ENCODE data around the gene ANO4.

The ANO4 gene
- 0 reads per million in 3 experiments for total RNA-seq

DNA sequence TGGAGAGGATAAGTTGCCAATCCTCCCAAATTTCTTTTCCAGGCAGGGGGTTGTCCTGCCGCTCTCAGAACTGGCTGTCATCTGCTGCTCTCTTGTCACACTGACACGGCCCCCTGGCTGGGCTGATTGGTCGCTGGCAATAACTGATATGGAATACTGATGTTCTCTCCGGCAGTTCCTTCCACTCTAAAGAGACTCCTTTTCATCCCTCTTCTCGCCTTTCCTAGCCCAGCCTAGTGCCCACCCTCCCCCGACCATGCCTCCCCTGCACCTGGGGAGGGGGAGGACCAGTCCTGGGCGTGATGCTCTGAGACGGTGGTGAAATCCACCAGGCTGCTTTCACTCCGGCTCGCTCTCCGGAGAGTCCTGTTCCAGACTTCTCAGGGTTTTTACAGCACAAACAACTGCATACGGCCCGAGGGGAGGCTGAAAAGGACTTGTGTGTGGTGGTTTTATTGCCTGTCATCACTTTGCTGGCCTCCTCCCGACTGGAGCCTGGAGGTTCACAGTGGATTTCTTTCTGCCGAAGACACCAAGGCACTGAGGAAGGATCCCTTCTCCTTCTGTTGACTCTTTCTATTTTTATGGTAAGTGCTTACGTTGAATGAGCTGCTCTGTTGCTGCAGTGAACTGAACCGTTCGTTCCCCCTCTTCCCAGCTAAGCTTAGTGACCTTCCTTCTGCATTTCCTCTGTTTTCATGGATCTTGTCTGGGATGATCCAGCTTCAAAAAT is at the start of gene ANO4:
Gene ANO4 (plus strand): TSS at position 336 of the 733 bp plus-strand sequence. CDS start 107,010 bp downstream, outside the sequence.
- no peak for DNase-seq

DNA sequence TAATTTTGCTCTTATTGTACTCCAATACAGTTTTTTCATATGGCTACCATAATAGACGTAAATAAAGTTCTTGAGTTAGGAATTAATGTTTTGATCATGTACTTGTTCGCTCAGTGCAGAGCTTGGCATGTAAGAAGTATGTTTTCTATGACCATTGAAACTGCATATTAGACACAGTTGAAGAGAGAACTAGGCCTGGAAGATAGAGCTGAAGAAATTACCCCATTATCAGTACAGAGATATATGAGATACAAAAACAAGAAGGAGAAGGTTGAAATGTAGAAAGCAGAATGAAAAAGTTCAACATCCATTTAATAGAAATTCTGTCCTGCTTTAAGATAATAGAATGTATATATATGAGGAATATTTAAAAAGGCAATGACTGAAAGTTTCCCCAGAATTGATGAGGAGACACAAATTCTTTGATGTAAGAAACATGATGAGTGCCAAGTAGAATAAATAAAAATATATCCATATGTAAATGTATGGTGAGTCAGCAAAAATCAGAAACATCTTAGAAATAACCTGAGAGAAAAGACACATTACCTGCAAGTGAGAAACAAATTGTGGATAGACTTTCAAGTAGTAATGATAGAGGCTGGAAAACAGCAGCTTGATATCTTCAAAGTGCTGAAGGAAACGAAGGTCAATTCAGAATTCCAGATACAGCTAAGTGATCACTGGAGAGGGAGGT is 49.1 kb upstream of the ANO4 start:
- no peak for DNase-seq

DNA sequence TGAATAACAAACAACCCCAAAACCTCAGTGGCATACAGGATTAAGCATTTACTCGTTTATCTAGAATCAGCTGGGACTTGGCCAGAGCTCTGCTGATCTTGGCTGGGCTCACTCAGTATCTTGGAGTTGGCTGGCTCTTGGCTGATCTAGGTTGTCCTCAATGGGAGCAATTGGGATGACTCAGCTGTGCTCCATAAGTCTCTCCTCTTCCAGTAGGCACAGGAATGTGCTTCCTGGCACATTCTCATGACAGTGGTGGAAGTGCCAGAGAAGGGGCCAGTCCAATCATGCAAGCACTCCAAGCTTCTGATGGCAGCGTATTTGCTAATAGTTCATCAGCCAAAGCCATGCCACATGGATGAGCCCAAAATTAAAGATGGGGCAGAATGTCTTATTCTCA is 41.7 kb upstream of the ANO4 start:
- DNase-seq = no peak

DNA sequence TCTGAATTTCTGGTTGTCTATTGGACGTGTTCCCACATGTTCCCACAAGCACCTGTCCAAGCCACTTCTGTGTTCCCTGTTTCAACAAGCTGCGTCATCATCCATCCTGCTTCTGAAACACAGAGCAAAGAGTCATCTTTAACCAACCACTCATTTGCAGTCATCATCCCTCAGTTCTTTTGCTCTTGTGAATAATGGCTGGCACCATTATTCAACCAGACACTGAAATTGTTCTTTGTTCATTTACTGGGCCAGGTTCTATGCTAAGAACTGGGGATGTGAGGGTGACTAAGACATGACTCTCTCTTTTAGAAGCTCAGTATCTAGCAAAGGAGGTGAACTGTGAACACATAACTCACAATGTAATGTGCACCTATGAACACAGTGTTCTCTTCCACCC is 40.7 kb upstream of the ANO4 start:
- no peak for DNase-seq

DNA sequence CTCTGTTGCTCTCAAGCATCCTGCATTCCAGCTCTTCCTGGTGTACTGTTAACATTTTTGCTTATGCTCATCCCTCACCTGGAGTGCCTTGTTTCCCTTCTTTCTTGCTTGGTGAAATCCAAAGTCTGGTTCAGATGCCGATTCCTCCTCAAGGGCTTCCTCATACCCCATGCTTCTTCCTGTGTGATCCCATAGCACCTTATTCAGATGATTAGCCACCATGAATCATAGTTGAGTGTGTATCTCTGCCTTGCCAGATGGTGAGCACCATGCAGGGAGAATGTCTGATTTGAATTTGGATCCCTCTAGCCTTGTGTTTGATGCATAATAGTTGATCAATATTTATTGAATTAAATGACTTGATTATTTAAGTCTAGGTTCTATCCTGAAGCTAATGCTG is 39.4 kb upstream of the ANO4 start:
- DNase-seq = no peak

DNA sequence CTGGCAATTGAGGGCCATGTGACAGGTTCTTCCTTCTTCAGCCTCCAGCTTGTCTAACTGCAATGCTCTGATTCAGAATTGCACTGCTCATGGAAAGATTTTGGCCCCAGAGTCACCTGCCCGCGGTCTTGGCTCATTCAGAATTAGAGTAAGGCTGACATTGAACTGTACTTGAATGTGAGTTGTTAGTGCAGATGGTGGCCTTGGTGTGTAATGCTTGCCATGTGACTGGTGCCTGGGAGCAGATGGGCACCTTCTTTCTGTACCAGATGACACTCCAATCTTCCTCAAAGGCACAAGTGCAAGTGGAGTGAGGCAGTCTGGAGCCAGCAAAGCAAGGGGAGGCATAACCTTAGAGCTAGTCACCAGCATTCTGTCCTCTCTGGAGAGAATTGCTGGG is 36.5 kb upstream of the ANO4 start:
- DNase-seq = no peak

DNA sequence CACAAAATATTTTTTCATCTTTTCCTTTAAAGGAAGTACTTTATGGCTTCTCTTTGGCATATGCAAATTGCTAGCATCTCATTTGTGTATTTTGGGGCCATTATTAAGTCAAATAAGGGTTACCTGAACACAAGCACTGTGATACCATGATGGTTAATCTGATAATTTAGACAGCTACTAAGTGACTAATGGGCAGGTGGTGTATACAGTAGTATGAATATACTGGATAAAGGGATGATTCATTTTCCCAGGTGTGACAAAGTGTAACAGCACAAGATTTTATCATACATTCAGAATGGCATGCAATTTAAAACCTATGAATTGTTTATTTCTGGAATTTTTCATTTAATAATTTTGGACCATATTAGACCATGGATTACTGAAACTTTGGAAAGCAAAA is 27.2 kb upstream of the ANO4 start:
- no peak for DNase-seq

DNA sequence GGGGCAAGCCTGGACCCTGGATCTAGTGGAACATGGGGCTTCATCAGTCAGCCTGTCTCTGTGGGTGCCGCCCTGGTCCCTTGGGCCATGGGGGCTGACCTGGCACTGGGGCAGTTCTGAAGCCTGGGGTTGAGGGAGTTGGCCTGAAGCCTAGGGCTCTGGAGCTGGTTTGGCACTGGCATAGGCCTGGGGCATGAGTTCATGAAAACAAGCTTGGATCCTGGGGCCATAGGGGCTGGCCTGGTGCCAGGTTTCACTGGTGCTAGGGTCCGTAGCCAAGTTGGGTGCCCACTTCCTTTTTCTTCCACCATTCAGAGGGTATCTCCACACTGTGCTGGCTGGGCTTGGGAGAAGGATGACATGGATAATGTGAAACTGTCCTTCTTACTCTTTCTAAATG is 26.6 kb upstream of the ANO4 start:
- no peak for DNase-seq

DNA sequence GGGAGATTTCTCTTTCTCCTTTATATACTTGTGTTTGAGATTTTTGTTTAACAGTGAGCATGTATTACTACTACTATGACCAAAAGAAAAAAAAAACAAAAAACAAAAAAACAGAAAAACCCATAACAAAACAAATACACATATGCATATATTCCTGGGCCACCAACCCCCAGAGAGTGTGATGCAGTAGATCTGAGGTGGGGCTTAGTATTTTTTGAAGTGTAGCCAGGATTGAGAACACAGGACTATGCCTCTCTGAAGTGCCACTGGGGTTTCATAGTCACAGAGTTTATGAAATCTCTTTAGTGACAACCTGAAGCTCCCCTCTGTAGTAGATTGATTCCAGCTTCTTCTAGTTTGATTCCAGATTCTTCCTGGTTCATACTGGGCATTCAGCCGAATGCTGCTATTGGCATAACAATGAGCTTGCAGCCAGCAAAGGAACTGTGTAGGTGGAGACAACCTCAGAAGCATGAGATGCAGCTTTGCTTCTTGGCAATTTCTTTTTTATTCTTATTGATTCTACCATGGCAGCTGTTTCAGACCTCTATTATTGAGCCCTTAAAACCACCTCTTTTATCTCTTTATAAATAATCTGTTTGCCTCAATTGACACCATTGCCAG is 15.5 kb upstream of the ANO4 start:
- DNase-seq = no peak

DNA sequence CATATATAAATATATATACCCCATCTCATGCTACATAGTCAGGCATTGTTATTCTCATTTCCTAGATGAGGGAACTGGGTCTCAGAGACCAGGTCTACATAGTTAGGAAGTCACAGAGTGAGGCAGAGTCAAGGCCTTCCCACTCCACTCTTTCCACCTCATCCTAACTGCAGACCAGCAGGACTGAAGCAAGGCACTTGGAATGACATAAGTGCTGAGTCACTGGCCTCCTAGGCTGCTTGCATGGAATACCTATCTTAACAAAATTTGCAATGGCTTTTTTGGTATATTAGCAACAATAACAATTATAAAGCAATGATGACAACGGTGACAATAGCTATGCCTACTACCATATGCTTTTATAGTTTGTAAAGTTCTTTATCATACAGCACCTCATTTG is 5.4 kb upstream of the ANO4 start:
- DNase-seq = no peak

DNA sequence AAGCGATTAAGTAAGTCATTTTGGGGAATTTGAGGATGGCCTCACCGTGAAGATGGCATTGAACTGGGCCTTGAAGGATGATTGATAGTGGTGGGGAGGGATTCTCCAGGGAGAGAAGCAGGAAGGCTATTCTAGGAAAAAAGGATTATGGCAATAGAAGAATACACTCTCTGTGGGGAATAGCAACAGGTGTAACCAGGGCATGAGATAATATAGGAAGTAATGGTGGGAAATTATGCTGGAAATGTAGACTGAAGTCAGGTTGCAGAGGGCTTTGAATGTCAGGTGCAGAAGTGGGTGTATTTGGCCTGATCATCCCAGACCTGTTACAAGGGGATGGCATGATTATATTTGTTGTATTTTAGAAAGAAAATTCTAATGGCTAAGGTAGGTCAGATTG is 4.6 kb upstream of the ANO4 start:
- no peak for DNase-seq

DNA sequence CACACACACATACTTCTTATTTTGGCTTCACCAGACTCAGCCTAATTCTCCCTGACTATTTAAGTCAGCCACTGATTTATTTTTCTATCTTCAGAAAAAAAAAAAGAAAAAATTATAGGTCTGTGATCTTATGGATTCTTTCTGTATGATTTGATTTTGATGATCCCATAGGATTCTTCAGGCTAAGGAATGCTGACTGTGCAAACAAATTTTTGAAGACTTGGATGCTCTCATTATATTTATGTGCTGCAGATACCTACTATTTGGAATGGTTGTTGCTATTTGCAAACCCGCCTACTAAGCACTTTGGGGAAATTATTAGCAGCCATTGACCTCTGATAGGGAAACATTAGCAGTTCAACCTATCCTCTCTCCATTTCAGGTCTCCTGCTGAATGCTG is 4.0 kb upstream of the ANO4 start:
- DNase-seq = no peak

DNA sequence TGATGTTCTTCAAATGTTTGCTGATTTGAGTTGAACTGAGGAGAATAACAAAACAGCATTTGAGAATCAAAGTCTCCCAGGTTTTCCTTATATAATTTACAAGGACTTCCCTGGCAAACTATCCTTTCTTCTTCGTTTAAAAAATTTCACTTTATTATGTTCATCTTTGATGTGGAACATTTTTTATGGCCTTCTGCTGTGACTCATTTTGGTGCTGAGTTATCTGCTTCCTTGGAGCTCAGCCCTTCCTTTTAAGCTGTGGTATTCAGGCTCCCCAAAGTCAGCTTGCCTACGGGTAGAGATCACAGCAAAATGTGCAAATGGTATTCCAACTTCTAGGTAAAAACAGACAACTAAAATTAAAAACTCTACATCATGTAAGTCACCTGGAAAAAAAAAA is 1.4 kb upstream of the ANO4 start:
- no peak for DNase-seq

DNA sequence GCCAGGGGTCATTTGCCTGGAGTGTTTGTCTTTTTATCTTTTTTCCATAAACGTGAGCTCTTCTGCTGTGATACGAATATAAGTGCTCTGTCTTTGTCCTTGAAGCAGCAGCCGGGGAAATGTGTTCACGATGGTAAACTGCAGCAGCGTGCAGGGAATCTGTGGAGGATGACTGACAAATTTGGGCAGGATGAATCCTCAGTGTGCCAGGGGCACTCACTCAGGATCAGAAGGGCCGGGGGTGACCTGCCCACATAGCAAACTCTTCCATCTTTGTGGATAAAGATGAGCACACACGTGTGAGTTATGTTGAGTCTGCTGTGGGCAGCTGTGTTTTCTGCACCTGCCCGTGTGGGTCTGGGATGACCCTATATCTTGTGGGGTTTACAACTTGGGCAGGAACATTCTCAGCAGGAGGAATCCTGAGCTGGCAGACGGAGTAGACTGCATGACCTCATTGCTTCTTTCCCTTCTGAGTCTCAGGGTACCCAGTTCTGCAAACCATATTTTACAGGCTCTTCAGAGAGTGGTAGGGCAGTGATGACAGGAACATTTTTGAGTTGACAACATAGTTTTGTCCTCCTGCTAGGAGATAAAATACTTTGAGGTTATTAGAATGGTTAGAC is 711 bp downstream of the ANO4 start:
- DNase-seq = no peak

DNA sequence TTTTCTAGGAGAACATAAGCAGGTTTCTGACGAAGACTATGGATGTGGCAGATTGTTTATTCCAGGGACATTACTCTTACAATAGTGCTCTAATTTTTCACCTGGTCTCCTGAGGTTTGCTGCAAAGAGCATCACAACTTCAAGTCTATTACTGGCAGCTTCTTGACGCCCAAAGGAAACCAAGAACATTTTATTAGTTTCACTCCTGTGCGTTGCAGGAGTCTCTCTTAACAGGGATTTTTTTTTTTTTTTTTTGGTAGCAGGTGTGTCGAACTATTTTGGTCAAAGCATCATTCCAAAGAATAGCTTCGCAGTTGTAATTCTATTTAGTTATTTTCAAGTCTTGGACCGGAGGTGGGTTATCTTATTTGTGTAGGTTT is 1.2 kb downstream of the ANO4 start:
- DNase-seq = no peak

DNA sequence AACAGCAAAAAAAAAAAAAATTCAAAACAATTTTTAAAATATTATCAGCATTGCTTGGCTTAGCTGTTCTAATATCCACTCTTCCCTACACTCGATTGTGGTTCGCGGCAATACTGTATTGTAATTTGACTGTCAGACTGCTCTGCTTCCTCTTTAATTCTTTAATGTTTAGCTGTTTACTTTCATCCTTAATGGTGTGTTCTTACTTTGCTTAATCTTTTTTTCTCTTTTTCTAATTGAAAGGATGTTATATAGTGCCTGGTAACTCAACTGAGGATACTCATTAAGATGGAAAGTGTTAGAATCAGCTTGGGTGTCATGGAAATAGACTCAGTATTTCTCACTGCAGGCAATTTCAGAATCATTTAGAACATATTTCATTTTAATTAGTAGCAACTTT is 2.0 kb downstream of the ANO4 start:
- DNase-seq = no peak

DNA sequence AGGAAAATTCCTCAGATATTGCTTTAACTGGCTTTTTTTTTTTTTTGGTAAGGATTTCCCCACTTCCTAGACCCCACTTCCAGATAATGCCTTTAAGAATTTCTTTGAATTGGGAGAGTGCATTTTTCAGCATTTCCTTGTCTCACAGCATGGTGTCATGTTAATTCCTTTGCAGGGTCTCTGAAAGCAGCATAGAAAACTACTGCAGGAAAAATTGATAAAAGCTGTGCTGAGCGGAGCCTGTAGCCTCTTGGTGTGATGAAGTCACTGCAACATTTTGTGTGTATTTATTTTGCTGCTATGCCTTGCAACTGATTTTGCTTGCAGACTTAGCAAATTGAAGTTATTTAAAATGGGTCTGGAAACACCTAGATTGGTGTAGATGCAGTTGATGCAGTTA is 2.7 kb downstream of the ANO4 start:
- no peak for DNase-seq

DNA sequence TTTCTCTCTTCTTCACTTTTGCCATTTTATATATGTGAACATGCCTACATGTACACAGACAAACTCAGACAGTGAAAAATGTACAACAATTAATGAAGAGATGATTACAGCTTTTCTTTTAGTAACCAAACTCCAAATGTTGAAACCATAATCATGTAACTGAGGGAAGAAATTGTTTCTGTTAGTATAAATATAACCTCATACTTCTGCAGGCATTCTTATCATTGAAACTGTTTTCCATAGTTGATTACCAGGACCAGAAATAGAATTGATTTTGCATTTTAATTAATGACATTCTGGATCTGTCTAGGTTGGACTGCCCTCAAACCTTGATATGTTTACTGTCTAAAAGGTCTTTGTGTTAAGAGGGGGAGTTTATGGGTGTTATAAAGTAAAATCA is 3.2 kb downstream of the ANO4 start:
- no peak for DNase-seq

DNA sequence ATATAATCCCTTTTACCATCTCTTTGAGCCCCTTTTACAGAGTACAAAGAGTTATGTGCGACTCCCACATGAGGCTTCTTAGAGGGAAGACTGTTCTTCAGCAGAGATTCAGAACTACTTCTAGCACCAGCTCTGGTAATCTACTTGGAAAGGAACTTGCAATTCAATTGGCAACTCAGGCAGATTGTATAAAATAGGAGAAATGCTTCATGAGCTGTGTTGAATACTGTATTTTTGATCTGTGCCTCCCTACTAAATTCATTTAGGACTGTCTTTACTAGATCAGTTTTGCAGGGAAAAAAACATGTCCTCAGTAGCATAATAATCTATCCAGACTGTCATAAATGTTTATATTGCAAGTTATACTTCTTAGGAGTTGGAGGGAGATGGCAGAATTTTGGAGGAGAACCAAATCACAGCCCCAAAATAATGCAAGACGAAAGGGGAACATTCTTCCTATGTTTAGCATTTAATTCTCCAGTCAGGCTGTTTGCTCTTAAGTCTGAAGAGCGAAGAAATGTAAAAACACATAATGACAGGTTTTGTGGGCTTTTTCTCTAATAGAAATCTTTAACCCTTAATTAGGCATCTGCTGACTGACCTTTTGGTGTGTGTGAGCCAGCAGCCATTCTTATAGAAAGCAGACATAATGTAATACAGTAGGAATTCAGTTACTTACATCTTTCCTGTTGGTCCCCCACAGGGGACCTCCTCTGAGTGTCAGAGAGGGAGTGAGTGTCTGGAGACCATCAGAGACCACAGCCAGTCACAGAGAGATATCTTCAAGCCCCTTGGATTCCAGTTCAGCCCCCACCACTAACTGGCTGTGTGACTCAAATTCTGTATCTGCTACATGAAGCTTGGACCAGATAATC is 3.9 kb downstream of the ANO4 start:
- DNase-seq = no peak

DNA sequence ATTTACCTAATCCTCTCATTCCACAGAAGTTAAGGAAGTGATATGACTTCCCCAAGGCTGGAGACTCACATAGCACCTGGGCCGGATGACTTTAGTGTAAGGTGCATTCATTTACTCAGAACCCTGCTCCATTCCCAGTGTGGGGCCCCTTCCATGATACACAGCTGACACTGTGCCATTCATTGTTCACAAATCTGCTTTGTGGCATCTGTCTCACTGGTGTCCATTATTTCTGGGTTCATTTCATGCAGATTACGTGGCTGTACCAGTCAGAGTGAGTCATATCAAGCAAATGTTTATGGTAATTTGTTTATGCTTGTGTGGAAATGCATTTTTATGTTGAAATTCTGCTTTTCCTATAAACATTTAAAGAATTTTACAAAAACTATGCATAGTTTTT is 5.2 kb downstream of the ANO4 start:
- DNase-seq = no peak

DNA sequence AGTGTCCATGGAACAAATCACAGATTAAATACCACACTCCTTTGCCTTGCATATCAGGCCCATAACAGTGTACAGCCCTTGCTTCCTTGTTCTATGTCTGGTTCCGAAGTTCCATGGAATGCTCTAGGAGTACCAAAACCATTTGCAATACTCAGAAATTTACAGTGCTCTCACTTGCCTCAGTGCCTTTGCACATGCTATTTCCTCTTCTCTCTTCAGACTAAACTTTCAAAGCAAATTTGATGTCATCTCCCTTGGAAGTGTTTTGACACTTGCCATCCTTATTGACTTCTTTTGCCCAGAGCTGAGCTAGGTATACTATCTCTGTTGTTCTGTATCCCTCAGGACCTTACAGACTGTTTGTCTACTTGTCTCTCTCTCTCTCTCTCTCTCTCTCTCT is 6.1 kb downstream of the ANO4 start:
- DNase-seq = no peak

DNA sequence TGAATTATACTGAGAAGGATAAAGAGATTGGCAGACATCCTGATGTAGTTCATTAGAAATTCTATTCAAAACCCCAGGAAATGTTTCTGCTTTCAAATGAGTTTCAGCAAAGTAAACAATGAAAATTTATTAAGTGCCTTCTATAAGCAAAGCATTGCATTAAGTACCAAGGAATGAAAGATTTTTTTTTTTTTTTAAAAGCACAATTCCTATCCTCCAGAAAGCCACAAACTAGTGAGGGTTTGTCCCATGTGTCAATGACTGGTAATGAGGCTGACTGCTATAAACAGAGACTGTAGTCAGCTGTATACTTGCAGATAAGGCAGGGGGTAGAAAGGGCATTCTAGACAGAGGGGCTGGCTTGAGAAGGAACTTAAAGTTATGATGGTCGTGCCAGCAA is 6.7 kb downstream of the ANO4 start:
- no peak for DNase-seq

DNA sequence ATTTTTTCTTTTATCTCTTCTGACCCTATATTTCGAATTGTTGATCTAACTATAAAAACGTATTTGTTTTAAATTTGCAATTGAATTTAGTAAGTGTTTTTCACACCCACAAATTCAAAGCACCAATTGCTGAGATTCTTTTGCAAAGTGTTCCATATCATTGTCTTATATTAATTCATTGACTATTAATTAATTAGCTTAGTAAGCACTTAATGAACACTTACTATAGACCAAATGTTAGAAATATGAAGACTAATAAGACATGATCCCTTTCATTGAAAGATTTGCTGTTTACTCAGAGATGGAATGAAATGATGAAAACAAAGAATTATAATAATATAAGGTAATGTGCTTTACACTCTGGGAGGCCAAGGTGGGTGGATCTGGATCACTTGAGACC is 14.2 kb downstream of the ANO4 start:
- DNase-seq = no peak

All from central memory CD4-positive, alpha-beta T cell (primary cell).